Esophagus squamous epithelium (tissue), 4 donors: ENCODE data around the gene SHISA3.

ENCODE experiments used
- POLR2A ChIP-seq, 4 donors: fragments of 450-650 bp; IDR thresholded peaks; one replicate each; pipeline ENCODE4 v1.6.1; 2017; ENCODE audit warnings: antibody characterized with exemption in 4 of 4, mild to moderate bottlenecking in 4 of 4, moderate library complexity in 3 of 4
- TF ChIP-seq, protein P1 (sequence below), 6 experiments: fragments of 450-650 bp in 4 of 6; fragments of 200-600 bp in 2 of 6; sonication (generic) in 2 of 6; IDR thresholded peaks; one replicate each; pipeline ENCODE4 v1.5.1; 2016 to 2019; ENCODE audit warnings: antibody characterized with exemption in 6 of 6, mild to moderate bottlenecking in 4 of 6, moderate library complexity in 4 of 6

DNA sequence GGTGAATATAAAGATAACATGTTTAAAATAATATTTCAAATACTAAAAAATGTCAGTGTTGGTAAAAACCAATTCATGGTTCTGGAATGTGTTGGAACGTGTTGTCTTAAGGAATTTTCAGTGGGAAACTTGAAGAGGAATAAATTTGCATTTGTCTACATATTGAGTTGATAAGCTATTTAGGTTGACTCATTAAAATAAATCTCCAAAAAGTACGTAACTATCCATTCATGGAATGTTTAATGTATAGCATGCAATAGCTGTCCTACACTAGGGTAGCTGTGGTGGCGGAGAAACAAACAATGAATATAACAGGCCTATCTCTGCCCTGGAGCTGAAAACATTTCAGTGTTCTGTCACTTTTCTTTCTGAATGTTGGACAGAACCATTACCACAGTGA is 20.3 kb downstream of the SHISA3 start:
- TF ChIP-seq POLR2A (IDR thresholded peaks at IDR 0.05), result no peak
- TF ChIP-seq, protein P1, sequence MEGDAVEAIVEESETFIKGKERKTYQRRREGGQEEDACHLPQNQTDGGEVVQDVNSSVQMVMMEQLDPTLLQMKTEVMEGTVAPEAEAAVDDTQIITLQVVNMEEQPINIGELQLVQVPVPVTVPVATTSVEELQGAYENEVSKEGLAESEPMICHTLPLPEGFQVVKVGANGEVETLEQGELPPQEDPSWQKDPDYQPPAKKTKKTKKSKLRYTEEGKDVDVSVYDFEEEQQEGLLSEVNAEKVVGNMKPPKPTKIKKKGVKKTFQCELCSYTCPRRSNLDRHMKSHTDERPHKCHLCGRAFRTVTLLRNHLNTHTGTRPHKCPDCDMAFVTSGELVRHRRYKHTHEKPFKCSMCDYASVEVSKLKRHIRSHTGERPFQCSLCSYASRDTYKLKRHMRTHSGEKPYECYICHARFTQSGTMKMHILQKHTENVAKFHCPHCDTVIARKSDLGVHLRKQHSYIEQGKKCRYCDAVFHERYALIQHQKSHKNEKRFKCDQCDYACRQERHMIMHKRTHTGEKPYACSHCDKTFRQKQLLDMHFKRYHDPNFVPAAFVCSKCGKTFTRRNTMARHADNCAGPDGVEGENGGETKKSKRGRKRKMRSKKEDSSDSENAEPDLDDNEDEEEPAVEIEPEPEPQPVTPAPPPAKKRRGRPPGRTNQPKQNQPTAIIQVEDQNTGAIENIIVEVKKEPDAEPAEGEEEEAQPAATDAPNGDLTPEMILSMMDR (IDR thresholded peaks at IDR 0.05), result no peak
